ENCODE data around the gene ZDHHC14. TPM values are rescaled to one million over a fixed set of nuclear protein-coding genes. Genes with fewer than 3 reads are reported as not detected.

ZDHHC14 gene
- total and polyA plus RNA-seq, 2 experiments from 2014 or later: 3.0 to 7.4 TPM

GRCh38 chr6:157361886-157362285, 19.1 kb upstream of the ZDHHC14 start (continued):
- no peak for TF ChIP-seq ZNF462 (CRISPR knock-in tag; IDR thresholded peaks at IDR 0.05)

GRCh38 chr6:157364705-157365104, 16.3 kb upstream of the ZDHHC14 start:
- Histone ChIP-seq H3K4me1 (ENCODE audit: insufficient read depth) (no peaks in the 10 kb centered on the region), H3K27me3 (ENCODE audit: insufficient read depth) (no peaks in the 10 kb centered on the region), H3K9me2 (ENCODE audit: insufficient read depth) (no peaks in the 10 kb centered on the region), H3K4me3 (no peak overlapping the region), H3K4me2 (no peak overlapping the region), H2AFZ (no peak overlapping the region), H4K20me1 (replicated peaks; ENCODE audit: insufficient read depth) (no peaks in the 10 kb centered on the region; the same call in 1 of the 2 replicates), H3F3A (replicated peaks; ENCODE audit: low read depth) (no peaks in the 10 kb centered on the region), H3K27ac (ENCODE audit: low read depth) (no peak overlapping the region), H3K36me3 (ENCODE audit: insufficient read depth) (no peaks in the 10 kb centered on the region), H3K79me2 (replicated peaks; ENCODE audit: insufficient read depth) (no peaks in the 10 kb centered on the region)
- H3K9me3 Mint-ChIP-seq: no peaks in the 10 kb centered on the region
- H3K27ac Mint-ChIP-seq: no peak overlapping the region
- H3K4me1 Mint-ChIP-seq: no peaks in the 10 kb centered on the region
- H3K27me3 Mint-ChIP-seq (ENCODE audit: insufficient read depth, low read depth, poor library complexity): no peaks in the 10 kb centered on the region
- H3K36me3 Mint-ChIP-seq (ENCODE audit: low read depth): no peaks in the 10 kb centered on the region
- H3K4me3 Mint-ChIP-seq: no peak overlapping the region
- no peak for ATAC-seq
- DNase-seq (ENCODE audit: low spot score): no peak
- TF ChIP-seq, protein P1, sequence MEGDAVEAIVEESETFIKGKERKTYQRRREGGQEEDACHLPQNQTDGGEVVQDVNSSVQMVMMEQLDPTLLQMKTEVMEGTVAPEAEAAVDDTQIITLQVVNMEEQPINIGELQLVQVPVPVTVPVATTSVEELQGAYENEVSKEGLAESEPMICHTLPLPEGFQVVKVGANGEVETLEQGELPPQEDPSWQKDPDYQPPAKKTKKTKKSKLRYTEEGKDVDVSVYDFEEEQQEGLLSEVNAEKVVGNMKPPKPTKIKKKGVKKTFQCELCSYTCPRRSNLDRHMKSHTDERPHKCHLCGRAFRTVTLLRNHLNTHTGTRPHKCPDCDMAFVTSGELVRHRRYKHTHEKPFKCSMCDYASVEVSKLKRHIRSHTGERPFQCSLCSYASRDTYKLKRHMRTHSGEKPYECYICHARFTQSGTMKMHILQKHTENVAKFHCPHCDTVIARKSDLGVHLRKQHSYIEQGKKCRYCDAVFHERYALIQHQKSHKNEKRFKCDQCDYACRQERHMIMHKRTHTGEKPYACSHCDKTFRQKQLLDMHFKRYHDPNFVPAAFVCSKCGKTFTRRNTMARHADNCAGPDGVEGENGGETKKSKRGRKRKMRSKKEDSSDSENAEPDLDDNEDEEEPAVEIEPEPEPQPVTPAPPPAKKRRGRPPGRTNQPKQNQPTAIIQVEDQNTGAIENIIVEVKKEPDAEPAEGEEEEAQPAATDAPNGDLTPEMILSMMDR (conservative IDR thresholded peaks at IDR 0.05; ENCODE audit: low read depth in 2 of 2): no peak
- TF ChIP-seq POLR2AphosphoS5 (IDR thresholded peaks at IDR 0.05; ENCODE audit: low read depth) (no peak), ZNF114 (CRISPR knock-in tag; IDR thresholded peaks at IDR 0.05) (no peak), STAT1 (IDR thresholded peaks at IDR 0.05; ENCODE audit: unreplicated experiment) (no peak), JUNB (IDR thresholded peaks at IDR 0.05; ENCODE audit: unreplicated experiment) (no peak), EZH2 (IDR thresholded peaks at IDR 0.05; ENCODE audit: low read depth, unreplicated experiment) (no peak), CREB1 (CRISPR knock-in tag; IDR thresholded peaks at IDR 0.05; ENCODE audit: low read depth) (no peak)
- TF ChIP-seq, protein P2, sequence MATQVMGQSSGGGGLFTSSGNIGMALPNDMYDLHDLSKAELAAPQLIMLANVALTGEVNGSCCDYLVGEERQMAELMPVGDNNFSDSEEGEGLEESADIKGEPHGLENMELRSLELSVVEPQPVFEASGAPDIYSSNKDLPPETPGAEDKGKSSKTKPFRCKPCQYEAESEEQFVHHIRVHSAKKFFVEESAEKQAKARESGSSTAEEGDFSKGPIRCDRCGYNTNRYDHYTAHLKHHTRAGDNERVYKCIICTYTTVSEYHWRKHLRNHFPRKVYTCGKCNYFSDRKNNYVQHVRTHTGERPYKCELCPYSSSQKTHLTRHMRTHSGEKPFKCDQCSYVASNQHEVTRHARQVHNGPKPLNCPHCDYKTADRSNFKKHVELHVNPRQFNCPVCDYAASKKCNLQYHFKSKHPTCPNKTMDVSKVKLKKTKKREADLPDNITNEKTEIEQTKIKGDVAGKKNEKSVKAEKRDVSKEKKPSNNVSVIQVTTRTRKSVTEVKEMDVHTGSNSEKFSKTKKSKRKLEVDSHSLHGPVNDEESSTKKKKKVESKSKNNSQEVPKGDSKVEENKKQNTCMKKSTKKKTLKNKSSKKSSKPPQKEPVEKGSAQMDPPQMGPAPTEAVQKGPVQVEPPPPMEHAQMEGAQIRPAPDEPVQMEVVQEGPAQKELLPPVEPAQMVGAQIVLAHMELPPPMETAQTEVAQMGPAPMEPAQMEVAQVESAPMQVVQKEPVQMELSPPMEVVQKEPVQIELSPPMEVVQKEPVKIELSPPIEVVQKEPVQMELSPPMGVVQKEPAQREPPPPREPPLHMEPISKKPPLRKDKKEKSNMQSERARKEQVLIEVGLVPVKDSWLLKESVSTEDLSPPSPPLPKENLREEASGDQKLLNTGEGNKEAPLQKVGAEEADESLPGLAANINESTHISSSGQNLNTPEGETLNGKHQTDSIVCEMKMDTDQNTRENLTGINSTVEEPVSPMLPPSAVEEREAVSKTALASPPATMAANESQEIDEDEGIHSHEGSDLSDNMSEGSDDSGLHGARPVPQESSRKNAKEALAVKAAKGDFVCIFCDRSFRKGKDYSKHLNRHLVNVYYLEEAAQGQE (IDR thresholded peaks at IDR 0.05; ENCODE audit: unreplicated experiment): no peak
